Activated CD4-positive, alpha-beta T cell treated with anti-CD3 and anti-CD28 coated beads, Interleukin-2, amount 10 ng/mL, durations not matched to agents 24 days and 14 days (primary cell): ENCODE results near the gene RPL36A. TPM values are rescaled to one million over a fixed set of nuclear protein-coding genes. Genes with fewer than 3 reads are reported as not detected.

ENCODE experiments used
- DNase-seq: peaks from one replicate; pipeline ENCODE4 v3.0.0; 2022
- H3K27ac Mint-ChIP-seq: one replicate; pipeline ENCODE4 v1.8.0; 2022; ENCODE audit warnings: mild to moderate bottlenecking, mixed read lengths
- H3K27me3 Mint-ChIP-seq: one replicate; pipeline ENCODE4 v1.8.0; 2022; ENCODE audit warnings: mixed read lengths
- H3K36me3 Mint-ChIP-seq: one replicate; pipeline ENCODE4 v1.8.0; 2022; ENCODE audit warnings: low read depth, mild to moderate bottlenecking, mixed read lengths
- H3K4me1 Mint-ChIP-seq: one replicate; pipeline ENCODE4 v1.8.0; 2021; ENCODE audit warnings: mixed read lengths
- H3K4me3 Mint-ChIP-seq: one replicate; pipeline ENCODE4 v1.8.0; 2022; ENCODE audit warnings: mild to moderate bottlenecking, moderate library complexity, mixed read lengths
- H3K9me3 Mint-ChIP-seq: one replicate; pipeline ENCODE4 v1.8.0; 2021; ENCODE audit warnings: mixed read lengths
- intact Hi-C: fragments of 100-400 bp; cut with micrococcal nuclease; formaldehyde crosslinking; loops from one replicate; pipeline ENCODE4 v1.15.1; 2023
- total RNA-seq: library from RNA; stranded (reverse); gene quantifications from 2 replicates; pipeline ENCODE4 v1.2.3, GENCODE V29; 2022

Gene RPL36A
- total RNA-seq, 1 donor from 2014 or later = 252 TPM

DNA sequence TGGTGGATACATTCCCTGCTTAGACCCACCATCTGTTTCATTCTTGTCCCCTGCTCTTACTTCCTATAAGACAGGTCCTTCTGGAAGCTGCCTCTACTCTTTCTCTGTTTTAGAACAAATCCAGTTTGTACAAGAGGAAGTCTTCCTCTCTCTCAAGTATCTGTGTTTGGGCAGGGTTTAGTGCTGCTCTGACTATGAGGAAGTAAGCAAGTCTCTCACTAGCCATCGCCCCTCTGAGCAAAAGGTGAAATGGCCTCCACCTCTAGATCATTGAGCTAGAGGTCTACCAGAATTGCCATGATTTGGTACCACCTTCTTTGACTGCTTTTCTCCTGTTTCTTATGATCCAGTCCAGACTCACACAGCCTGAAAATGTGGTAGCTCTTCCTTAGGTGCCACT is 13.3 kb upstream of the RPL36A start:
- intact Hi-C loops = no loop called here
- DNase-seq = no peak
- H3K9me3 Mint-ChIP-seq = no peaks in the 10 kb centered on the region
- peaks cover 8% of the 10 kb centered on the region for H3K27me3 Mint-ChIP-seq
- H3K36me3 Mint-ChIP-seq = no peaks in the 10 kb centered on the region
- no peak overlapping the region for H3K27ac Mint-ChIP-seq
- H3K4me3 Mint-ChIP-seq = no peak overlapping the region
- no peaks in the 10 kb centered on the region for H3K4me1 Mint-ChIP-seq

DNA sequence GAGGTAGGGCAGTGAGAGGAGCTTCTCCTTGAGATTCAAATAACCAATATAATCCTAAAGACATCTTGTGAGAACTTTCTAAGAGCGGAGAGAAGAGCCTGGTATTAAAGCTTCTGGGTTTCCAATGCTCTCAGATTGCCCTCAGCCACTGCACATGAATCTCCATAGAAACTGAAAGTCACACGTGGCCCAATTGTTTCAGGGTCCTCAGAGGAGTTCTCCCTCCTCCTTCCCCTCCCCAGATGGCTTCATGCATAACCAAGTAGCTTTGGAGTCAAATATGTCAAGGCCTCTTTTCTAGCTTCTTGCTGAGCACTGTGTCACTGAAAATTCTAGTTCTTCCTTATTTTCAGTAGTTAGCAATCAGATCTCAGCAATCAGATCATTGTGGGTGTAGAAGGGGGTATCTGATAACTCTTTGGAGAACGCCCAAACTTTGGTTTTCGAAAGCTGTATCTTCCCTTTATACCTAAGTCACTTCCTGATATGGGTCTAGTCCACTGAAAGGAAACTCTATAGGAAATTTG is 7.1 kb upstream of the RPL36A start:
- DNase-seq = no peak
- H3K27me3 Mint-ChIP-seq = peaks cover 3% of the 10 kb centered on the region
- no peaks in the 10 kb centered on the region for H3K9me3 Mint-ChIP-seq
- peaks cover 5% of the 10 kb centered on the region for H3K4me1 Mint-ChIP-seq
- no peaks in the 10 kb centered on the region for H3K36me3 Mint-ChIP-seq
- no peak overlapping the region for H3K4me3 Mint-ChIP-seq
- intact Hi-C loops = no loop called here
- H3K27ac Mint-ChIP-seq = no peak overlapping the region

DNA sequence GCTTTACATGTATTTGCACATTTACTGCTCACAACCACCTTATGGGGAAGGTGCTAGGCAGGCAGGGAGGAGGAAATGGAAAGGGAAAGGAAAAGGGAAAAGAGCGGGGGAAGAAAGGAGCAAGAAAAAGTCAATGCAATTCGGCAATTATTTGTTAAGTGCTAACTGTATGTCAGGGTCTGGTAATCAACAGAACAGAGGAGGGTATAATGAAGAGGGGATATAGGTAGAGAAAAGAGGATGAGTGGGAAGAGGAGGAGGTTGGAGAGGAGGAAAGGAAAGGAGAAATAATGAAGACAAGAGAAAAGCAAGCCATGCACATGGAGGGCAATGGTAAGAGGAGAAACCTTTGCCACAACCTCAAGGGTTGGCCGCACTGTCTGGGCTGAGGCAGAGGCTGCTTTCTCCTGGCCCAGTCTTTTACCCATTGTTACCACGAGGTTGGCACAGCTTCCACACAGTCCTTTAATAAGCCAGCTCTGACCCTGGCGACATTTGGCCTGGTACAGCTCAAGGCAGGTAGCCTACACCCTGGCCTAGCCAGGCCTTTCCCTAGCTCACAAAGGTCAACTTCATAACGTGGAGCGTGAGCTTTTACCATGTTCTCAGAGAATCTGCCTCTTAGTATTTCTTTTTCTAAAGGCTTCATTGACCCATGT is 5.7 kb upstream of the RPL36A start:
- Mint-ChIP-seq H3K4me1 (peaks cover 5% of the 10 kb centered on the region), H3K4me3 (no peak overlapping the region), H3K27ac (no peak overlapping the region), H3K27me3 (no peaks in the 10 kb centered on the region), H3K9me3 (no peaks in the 10 kb centered on the region), H3K36me3 (no peaks in the 10 kb centered on the region)
- intact Hi-C loops = no loop called here
- DNase-seq = no peak

DNA sequence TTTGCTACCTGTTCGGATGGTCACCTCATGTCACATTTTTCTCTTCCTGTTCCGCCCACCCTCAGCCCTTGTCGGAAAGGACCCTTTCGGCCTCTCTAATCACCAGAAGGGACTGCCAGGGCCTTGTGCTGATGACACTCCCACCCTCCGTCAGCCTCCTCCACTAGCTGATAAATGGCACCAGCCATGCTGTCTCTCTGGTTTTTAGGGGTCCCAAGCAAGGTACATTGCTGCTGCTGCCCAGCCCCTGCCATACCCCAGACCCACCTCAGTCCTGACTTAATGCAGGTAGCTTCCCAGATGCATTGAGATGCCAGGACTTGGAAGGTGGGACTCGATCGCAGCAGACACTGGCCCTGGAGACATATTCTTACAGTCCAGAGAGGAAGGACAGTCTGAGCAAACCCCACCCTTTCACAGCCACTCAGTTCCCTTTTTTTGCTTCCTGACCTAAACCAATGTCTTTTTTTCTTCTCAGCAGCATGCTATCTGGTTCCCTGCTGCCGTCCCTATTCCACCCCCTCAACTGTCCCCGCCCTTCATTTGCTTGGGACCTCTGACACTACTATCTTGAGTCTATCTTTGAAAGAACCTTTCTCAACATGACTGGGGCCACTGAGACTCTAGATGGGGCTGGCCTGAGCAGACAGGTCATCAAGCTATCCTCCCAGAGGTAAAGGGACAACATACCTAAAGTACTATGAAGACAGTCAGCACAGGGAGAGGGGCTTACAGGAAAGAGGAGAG is 4.8 kb upstream of the RPL36A start, which contains the start of gene BTK:
Gene BTK, minus strand, starts transcription at position 397 of the 747 bp plus-strand sequence. CDS start 10,907 bp downstream, outside the sequence.
- no peak within 1 kb of the TSS for H3K4me3 Mint-ChIP-seq
- no peak within 1 kb of the TSS for H3K27ac Mint-ChIP-seq
- H3K36me3 Mint-ChIP-seq = peaks cover 2% of the 10 kb centered on the region
- H3K27me3 Mint-ChIP-seq = no peaks in the 10 kb centered on the region
- no peaks in the 10 kb centered on the region for H3K9me3 Mint-ChIP-seq
- intact Hi-C loops = no loop called here
- H3K4me1 Mint-ChIP-seq = peaks cover 8% of the 10 kb centered on the region
- DNase-seq = no peak

DNA sequence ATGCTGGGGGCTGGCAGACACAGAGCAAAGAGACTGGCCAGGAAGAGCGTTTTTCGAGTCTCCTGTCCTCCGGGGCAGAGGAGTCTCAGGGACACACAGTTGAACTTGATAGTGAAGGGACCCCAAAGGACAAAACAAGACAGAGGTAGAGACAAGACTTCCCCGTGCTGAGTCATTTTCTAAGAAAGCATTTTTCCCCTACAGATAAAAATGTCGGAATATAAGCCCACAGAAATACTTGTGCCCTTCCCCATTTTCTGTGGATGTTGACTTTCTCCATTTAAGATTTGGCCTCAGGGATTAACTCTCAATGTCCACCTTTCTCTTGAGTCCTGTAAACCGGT is 4.3 kb upstream of the RPL36A start:
- peaks cover 8% of the 10 kb centered on the region for H3K4me1 Mint-ChIP-seq
- H3K36me3 Mint-ChIP-seq = peaks cover 7% of the 10 kb centered on the region
- H3K27ac Mint-ChIP-seq = no peak overlapping the region
- H3K27me3 Mint-ChIP-seq = no peaks in the 10 kb centered on the region
- no peaks in the 10 kb centered on the region for H3K9me3 Mint-ChIP-seq
- intact Hi-C loops = no loop called here
- H3K4me3 Mint-ChIP-seq = no peak overlapping the region
- no peak for DNase-seq

DNA sequence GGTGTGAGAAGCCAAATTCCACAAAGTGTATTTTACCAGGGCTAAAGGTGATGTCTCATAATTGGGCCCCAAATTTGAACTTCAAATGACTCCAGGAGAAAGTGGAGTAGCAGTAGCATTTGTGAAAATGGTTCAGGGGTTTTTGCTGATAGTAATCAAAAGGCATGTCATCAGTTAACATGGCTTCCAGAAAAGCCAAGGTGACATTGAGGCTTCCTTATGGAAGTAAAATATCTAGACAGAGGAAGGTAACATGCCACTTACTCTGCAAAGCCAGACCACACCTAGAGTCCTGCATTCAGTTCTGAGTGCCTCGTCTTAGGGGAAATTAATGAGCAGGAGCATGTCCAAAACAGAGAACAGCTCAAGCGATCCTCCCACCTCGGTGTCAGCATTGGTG is 2.2 kb upstream of the RPL36A start:
- Mint-ChIP-seq H3K9me3 (no peaks in the 10 kb centered on the region), H3K4me1 (peaks cover 8% of the 10 kb centered on the region), H3K27me3 (no peaks in the 10 kb centered on the region), H3K4me3 (no peak overlapping the region), H3K36me3 (peaks cover 26% of the 10 kb centered on the region), H3K27ac (no peak overlapping the region)
- no peak for DNase-seq
- intact Hi-C loops = no loop called here

DNA sequence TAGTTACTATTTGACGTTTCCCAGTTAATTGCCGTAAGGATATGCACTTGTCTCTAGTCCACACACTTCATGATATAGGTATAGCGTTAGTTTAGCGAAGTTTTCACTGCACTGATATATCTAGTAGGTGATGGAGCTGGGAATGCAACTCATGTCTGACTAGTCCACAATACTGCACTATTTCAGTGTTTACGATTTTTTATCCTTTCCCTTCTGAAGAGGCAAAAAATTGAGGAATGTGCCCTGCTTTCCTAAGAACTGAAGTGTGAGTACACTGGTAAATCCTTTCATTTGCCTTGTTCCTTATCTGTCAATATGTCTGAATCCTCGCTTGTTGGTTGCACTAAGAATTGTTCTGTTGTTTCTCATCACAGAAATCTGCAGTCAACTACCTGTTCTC is 1.0 kb downstream of the RPL36A start:
- Mint-ChIP-seq H3K27ac (peak overlapping the region; percentile 98), H3K4me1 (peaks cover 6% of the 10 kb centered on the region), H3K36me3 (peaks cover 43% of the 10 kb centered on the region), H3K27me3 (no peaks in the 10 kb centered on the region), H3K9me3 (no peaks in the 10 kb centered on the region), H3K4me3 (peak overlapping the region; percentile 97)
- no peak for DNase-seq
- intact Hi-C loops = loop anchor here (5.0 kb wide), 1 partner anchor 570 kb away; the partner anchor contains the start of gene CSTF2

DNA sequence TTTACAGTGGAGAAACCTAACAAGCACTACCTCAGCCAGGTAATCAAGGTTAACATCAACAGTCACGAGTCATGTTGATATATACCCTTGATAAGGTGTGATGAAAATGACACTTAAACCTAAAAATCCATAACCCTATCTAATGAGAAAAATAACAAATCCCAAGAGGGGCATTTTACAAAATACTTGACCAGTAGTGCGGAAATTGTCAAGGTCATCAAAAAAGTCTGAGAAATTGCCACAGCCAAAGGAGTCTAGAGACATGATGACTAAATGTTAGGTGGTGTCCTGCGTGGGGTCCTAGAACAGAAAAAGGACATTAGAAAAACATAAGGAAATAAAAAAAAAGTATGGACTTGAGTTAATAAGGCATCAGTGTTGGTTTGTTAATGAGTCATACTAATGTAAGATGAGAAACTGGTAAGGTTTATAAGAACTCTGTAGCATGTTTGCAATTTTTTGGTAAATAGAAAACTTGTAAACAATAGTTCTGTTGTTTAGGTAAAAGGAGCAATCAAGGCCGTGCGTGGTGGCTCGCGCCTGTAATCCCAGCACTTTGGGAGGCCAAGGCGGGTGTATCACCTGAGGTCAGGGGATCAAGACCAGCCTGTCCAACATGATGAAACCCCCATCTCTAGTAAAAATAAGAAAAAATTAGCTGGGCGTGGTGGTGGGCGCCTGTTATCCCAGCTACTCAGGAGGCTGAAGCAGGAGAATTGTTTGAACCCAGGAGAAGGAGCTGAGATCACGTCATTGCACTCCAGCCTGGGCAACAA is 2.9 kb downstream of the RPL36A start:
- DNase-seq = no peak
- H3K36me3 Mint-ChIP-seq = peaks cover 45% of the 10 kb centered on the region
- H3K27me3 Mint-ChIP-seq = no peaks in the 10 kb centered on the region
- H3K27ac Mint-ChIP-seq = peak overlapping the region; percentile 66
- intact Hi-C loops = loop anchor here (5.0 kb wide), 1 partner anchor 571 kb away; the partner anchor contains the start of gene CSTF2
- H3K4me1 Mint-ChIP-seq = peaks cover 6% of the 10 kb centered on the region
- H3K4me3 Mint-ChIP-seq = peak overlapping the region; percentile 97
- H3K9me3 Mint-ChIP-seq = no peaks in the 10 kb centered on the region

DNA sequence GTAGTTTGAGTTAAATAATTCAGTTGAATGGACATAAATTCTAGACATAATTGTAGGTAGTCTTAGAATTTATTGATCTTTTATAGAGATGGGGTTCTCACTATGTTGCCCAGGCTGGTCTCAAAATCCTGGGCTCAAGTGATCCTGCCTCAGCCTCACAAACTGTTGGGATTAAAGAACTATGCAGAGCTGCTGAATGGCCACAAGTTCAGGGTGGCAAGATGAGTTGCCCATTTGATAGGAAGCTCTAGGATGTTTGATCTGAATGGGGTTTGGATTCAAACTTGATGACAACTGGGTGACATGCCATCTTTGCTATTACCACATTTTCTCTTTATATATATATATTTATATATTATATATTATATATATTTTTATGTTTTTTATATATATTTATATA is 3.6 kb downstream of the RPL36A start:
- Mint-ChIP-seq H3K9me3 (no peaks in the 10 kb centered on the region), H3K4me3 (peak overlapping the region; percentile 97), H3K27ac (no peak overlapping the region), H3K36me3 (peaks cover 48% of the 10 kb centered on the region), H3K4me1 (peaks cover 6% of the 10 kb centered on the region), H3K27me3 (no peaks in the 10 kb centered on the region)
- DNase-seq = no peak
- intact Hi-C loops = loop anchor here (5.0 kb wide), 1 partner anchor 572 kb away; the partner anchor contains the start of gene CSTF2

DNA sequence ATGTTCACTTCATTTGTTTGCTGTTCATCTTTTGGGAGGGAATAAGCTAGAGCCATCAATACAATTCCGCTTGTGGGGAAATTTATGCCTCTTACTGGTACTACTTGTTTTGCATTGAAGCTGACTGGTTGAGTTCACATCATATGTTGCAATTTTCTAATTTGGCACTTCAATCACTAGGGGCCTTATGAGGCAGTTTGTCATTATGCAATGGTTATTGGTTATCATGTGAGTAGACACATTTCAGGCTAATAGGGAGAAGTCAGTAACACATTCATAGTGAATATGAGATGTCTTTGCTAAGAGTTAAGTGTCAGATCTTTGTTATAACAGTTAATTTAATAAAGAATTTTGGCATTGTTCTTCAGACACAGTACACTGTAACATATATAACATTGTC is 5.0 kb downstream of the RPL36A start:
- H3K36me3 Mint-ChIP-seq = peaks cover 60% of the 10 kb centered on the region
- intact Hi-C loops = no loop called here
- H3K9me3 Mint-ChIP-seq = no peaks in the 10 kb centered on the region
- no peak for DNase-seq
- H3K27me3 Mint-ChIP-seq = no peaks in the 10 kb centered on the region
- peaks cover 4% of the 10 kb centered on the region for H3K4me1 Mint-ChIP-seq
- peak overlapping the region; percentile 37 for H3K27ac Mint-ChIP-seq
- H3K4me3 Mint-ChIP-seq = no peak overlapping the region

DNA sequence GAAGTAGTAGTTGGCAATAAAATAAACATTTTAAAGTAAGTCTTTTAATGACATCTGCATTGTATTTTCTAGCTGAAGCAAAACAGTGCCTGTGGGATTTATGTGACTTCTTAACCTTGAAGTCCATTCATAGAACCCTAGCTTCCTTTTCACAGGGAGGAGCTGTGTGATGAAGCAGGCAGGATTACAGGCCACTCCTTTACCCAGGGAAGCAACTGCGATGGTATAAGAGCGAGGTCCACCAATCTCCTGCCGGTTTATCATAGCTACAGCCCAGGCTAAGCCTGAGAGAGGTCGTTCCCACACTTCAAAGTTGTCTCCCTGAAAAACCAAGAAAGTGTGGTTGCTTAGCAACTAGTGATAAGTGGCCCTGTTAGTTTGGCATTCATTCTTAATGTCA is 7.0 kb downstream of the RPL36A start:
- peaks cover 4% of the 10 kb centered on the region for H3K4me1 Mint-ChIP-seq
- peaks cover 47% of the 10 kb centered on the region for H3K36me3 Mint-ChIP-seq
- intact Hi-C loops = no loop called here
- no peak for DNase-seq
- no peak overlapping the region for H3K27ac Mint-ChIP-seq
- H3K27me3 Mint-ChIP-seq = no peaks in the 10 kb centered on the region
- no peaks in the 10 kb centered on the region for H3K9me3 Mint-ChIP-seq
- H3K4me3 Mint-ChIP-seq = no peak overlapping the region

DNA sequence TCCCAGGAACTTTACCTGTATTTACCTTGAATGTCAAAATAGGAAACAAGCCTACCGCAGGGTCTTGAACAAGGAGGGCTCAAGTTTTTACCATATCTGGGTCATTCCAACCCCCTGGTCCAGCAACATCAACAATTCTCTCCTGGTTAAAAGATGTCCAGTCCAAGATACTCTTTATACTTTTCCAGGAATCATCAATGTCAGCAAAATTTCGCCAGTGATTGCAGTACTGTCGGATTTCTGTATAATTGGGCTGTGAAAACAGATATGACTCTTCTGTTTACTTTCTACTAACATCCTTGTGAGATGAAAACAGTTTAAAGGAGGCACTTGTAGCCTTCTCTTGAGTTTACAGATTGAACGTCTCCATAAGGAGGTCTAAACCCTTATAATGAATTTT is 7.9 kb downstream of the RPL36A start:
- intact Hi-C loops = no loop called here
- H3K9me3 Mint-ChIP-seq = no peaks in the 10 kb centered on the region
- no peak overlapping the region for H3K4me3 Mint-ChIP-seq
- no peak overlapping the region for H3K27ac Mint-ChIP-seq
- peaks cover 3% of the 10 kb centered on the region for H3K4me1 Mint-ChIP-seq
- DNase-seq = no peak
- H3K27me3 Mint-ChIP-seq = no peaks in the 10 kb centered on the region
- peaks cover 41% of the 10 kb centered on the region for H3K36me3 Mint-ChIP-seq

DNA sequence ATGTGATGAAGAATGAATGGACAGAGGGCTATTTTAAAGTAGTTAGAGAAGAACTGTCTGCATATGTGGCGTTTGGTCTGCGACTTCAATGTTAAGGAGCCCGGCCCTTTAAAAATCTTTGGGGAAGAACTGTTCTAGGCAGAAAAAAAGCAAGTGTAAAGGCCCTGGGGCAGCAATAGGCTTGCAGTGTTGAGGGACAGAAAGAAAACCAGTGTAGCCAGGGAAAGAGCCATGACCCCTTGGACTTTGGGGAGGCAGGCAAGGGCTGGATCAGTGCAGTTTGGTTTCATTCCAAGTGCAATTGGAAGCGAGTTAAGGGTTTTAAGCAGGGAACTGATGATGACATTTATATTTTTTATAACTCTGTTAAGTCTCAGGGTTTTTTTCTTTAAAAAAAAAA is 9.0 kb downstream of the RPL36A start:
- peaks cover 2% of the 10 kb centered on the region for H3K4me1 Mint-ChIP-seq
- no peak for DNase-seq
- no peak overlapping the region for H3K4me3 Mint-ChIP-seq
- no peaks in the 10 kb centered on the region for H3K9me3 Mint-ChIP-seq
- intact Hi-C loops = no loop called here
- H3K27me3 Mint-ChIP-seq = no peaks in the 10 kb centered on the region
- peaks cover 40% of the 10 kb centered on the region for H3K36me3 Mint-ChIP-seq
- no peak overlapping the region for H3K27ac Mint-ChIP-seq
